IPS-18c (cell line): ENCODE results near the gene CD38.
"Not testable (repeated sequence)": the region's sequence is repeated elsewhere in the genome, so short reads cannot be mapped to it uniquely, and the experiment has no call there.

Source experiments
- H3K4me3 ChIP-seq: 2 replicates; pipeline ENCODE4 v1.7.0; 2013; ENCODE audit warnings: low read depth, mild to moderate bottlenecking, low read length, moderate library complexity; ENCODE audit not compliant: insufficient read depth
- H3K9me3 ChIP-seq: one replicate; pipeline ENCODE4 v1.6.1; 2013; ENCODE audit warnings: mild to moderate bottlenecking, low read length, moderate library complexity; ENCODE audit not compliant: control insufficient read depth, insufficient read depth

The CD38 gene

DNA sequence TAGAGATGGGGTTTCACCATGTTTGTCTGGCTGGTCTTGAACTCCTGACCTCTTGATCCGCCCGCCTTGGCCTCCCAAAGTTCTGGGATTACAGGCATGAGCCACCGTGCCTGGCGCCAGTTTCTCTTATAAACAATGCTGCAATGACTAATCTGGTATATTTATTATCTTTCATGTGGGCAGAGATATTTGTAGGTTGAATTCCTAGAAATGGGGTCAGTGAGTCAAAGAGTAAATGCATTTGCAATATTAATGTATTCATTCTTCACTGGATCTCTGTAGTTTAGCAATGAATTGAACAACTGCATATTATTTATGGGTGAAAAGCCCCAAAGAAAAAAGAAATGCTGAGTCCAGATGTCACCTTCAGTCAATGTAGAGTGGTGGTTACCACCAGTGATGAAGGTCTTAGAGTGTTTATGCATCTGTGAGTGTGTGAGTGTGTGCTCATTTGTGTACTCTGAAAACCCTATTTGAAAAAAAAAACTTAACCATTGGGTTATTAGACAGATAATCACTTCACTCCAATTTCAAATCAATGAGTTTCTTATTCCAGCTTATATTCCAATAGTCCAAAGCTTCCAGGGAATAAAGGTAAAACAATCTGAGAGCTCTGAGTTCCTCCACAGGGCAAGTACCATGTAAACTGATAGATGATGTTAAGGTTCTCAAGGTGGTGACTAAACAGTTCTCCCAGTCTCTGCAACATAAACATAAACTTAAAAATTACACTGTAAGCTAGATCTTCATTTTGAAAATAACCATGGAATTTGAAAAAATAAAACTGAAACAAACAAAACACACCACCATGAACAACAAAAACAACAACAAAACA lies 22.6 kb upstream of the CD38 start:
- no peaks in the 10 kb centered on the region for H3K9me3 ChIP-seq
- H3K4me3 ChIP-seq = no peak overlapping the region

DNA sequence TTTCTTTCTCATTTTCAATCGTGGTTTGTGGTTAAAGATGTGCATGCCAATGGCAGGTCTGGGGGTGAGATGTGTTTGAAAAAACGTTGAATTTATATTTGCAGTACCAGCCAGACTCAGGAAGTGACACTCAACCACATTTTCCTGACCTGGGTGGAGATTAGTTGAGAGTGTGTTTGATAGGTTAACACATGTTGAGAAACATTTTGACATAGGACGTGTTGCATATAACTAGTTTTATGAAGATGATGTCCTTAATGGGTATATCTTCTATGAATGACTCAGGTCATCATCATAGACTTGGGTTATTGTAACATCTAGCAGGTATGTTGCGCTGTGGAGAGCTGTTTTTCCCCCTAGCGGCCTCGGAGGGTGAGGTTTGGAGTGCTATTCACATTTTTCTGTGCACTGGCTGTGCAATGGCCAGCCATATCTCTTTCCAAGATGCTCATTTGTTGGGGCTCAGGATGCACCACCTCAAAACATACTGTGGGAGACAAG lies 21.7 kb upstream of the CD38 start:
- no peak overlapping the region for H3K4me3 ChIP-seq

DNA sequence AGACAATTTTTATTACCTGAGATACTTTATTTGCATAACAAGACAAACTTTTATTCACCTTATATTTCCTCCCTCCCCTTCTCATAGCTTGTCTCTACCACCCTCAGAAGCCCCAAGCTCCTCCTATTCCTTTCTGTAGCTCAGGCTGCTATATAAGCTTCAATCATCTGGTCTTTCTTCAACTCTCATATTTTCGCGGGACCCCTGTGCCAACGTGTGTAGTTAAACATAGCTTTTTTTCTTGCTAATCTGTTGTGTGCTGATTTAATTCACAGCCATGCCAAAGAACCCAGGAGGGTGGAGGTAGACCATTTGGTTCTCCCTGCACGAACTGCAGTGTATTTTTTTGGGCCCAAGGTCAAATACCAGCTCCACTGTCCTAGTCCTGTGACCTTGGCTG lies 21.1 kb upstream of the CD38 start:
- Histone ChIP-seq H3K9me3 (no peaks in the 10 kb centered on the region), H3K4me3 (no peak overlapping the region)

More for the DNA sequence above, 21.7 kb upstream of the CD38 start:
- no peaks in the 10 kb centered on the region for H3K9me3 ChIP-seq

DNA sequence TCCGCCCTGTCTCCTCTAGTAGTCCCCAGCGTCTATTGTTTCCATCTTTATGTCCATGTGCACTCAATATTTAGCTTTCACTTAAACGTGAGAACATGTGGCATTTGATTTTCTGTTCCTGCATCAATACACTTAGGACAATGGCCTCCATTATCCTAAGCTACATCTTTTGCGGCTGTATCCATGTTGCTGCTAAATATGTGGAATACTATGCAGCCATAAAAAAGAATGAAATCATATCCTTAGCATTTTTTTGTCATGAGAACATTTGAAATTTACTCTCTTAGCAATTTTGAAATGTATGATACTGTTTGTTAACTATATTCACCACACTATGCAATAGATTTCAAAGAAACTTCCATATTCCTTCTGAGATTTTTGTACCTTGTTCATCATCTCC lies 19.8 kb upstream of the CD38 start:
- H3K9me3 ChIP-seq = no peaks in the 10 kb centered on the region
- H3K4me3 ChIP-seq = no peak overlapping the region

DNA sequence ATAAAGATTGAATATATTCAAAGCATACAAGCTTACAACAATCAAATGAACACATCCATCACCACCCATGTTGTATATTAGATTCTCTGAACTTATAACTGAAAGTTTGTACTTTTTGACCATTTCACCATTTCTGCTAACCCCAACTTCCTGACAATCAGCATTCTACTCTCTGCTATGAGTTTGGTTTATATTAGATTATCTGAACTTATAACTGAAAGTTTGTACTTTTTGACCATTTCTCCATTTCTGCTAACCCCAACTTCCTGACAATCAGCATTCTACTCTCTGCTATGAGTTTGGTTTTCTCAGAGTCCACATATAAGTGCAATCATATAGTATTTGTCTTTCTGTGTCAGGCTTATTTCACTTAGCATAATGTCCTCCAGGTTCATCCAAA lies 15.7 kb upstream of the CD38 start:
- not testable (repeated sequence) for H3K9me3 ChIP-seq

DNA sequence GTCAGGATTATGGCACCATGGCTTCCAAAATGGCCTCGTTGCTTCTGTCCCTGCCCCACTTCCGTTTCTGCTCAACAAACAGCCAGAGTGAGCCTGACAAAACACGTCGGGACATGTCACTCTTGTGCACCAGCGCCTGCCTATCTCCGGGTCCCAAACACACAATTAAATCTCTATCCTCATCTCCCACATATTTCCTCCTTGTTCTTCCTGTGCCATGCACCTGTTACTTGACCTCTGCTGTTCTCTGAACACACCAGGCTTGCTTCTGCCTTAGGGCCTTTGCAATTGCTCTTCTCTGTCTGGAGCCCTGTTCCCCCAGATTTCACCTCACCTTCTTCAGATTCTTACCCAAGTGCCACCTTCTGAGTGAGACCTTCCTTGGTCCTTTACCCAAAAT lies 12.7 kb upstream of the CD38 start:
- Histone ChIP-seq H3K9me3 (no peaks in the 10 kb centered on the region), H3K4me3 (no peak overlapping the region)

More for the DNA sequence above, 15.7 kb upstream of the CD38 start:
- H3K4me3 ChIP-seq = not testable (repeated sequence)

DNA sequence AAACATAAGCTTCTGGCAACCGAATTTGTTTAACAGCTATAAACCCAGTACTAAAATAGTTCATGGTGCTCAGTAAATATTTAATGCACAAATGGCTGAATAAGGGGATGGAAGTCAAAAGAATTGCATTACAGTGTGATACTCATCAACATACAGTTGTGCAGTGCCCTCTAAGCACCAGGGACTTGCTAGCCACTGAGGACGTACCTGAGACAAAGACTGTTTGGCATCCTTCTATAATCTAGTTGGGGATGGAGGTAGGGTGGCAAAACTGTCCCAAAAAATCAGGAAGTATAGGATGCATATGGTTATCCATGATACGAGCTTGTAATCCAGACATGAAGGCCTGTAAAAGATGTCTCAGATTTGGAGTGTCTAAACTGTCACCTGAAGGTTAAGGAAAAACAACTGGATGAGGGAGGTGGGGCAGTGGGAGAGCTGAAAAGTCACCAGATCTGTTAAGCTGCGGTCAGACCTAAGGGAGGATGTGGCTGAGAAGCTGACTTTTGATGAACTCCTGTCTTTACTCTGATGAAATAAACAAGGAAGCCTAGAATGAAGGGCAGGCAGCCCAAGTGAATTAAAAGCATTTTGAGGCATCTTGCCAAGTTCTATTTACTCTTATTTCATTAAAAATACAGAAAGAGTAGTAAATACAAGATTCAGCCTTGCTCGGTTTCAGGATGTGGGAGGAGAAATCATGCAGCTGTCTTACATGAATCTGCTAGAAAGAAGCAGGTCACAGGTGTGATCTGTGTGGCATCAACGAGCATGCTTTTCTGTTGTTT lies 12.0 kb upstream of the CD38 start:
- Histone ChIP-seq H3K9me3 (no peaks in the 10 kb centered on the region), H3K4me3 (no peak overlapping the region)

DNA sequence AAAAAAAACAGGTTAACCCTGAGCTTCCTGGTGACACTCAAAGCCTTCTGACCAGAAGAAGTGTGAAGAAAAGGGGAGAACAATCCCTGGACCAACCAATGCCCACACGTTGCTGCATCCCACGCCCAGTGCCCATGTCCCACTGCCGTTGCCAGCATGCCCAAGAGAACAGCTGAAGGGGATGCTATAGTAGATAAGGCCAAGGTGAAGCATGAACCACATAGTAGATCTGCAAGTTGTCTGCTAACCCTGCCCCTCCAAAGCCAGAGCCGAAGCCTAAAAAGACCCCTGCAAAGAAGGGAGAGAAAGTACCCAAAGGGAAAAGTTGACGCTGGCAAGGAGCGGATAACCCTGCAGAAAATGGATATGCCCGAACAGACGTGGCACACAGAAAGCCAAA lies 11.3 kb upstream of the CD38 start:
- H3K4me3 ChIP-seq = no peak overlapping the region
- no peaks in the 10 kb centered on the region for H3K9me3 ChIP-seq

DNA sequence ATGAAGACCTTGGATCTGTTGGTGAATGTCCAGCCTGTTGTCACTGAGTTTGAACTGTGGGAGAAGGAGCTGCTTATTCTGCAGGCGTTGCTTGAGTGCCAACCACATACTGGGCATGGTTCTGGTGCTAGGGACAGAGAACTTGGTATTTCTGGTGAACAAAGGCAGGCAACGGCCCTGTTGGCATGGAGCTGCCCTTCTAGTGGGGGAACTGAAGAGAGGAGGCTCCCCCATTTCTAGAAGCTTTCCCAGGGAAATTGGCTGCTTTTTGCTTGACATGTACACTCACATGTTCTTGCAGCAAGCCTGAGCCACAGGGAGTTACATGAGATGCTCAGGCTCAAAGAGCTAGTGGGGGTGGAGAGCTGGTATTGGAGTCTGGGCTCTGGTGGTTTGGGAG lies 8.9 kb upstream of the CD38 start:
- Histone ChIP-seq H3K9me3 (no peaks in the 10 kb centered on the region), H3K4me3 (no peak overlapping the region)

DNA sequence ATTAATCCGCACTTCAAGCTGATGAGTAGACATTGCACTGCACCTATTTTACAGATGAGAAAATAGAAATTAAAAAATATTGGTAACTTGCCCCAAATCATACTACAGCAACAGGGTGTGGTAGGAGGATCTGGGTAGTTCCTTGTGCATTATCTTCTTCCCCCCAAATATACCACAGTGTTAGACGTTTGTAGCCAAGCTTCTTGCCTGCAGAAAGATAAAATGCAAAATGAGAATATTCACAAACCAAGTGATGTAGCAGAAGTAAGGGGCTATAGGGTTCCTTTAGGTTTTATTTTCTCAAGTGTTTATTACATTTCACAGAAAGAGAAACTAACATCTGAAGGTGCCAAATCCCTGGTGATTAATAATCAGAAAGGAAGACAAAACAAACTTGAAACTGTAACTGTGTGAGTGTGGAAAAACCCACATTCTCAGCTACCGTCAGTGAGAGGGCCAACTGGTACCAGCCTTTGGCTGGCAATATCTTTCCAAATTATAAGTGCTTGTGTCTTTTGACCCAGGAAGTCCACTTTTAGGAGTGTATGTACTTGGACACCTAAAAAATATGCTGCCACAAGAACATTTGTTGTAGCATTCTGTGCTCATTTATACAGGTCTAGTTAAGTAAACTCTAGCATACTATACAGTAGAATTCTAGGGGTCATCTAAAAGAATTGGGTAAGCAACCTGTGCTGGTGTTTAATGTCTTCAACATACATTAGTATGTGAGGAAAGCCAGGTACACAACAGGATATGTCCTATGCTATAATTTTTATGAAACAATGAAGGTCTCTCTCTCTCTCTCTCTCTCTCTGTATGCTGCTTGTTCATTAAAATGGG lies 6.7 kb upstream of the CD38 start:
- H3K9me3 ChIP-seq = no peaks in the 10 kb centered on the region
- H3K4me3 ChIP-seq = no peak overlapping the region

DNA sequence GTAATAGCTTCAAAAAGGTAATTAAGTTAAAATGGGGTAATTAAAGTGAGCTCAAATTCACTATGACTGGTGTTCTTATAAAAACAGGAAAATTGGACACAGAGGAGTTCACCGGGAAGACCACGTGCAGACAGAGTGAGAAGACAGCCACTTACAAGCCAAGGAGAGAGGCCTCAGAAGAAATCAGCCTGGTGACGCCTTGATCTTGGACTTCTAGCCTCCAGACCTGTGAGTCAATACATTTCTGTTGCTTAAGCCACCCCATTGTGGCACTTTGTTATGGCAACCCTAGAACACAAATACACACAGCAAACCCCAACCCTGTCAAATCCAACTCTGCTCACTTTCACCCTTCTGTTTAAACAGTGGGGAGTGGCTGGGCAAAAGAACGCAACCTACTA lies 4.1 kb upstream of the CD38 start:
- Histone ChIP-seq H3K4me3 (no peak overlapping the region), H3K9me3 (no peaks in the 10 kb centered on the region)

DNA sequence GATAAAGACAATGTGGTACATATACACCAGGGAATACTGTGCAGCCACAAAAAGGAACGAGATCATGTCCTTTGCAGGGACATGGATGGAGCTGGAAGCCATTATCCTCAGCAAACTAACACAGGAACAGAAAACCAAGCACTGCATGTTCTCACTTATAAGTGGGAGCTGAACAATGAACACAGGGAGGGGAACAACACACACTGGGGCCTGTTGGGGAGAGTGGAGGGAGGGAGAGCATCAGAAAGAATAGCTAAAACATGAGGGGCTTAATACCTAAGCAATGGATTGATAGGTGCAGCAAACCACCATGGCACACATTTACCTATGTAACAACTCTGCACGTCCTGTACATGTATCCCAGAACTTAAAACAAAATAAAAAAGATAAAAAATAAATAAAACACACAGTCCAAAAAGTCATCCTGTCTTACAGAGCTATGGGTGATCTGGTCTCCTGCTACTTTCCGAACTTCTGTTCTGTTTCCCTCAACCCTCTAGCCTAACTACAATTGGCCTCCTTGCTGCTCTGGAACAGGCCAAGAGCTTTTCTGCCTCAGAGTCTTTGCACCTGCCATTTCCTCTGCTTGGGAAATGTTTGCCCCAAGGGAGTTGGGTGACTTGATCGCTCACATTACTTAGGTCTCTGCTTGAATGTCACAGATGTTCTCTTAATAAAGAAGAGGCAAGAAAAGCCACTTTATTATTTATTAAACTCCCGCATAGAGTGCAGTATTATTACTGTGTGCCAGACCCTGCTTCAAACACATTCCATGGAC lies 1.1 kb upstream of the CD38 start:
- no peak overlapping the region for H3K4me3 ChIP-seq
- no peaks in the 10 kb centered on the region for H3K9me3 ChIP-seq

DNA sequence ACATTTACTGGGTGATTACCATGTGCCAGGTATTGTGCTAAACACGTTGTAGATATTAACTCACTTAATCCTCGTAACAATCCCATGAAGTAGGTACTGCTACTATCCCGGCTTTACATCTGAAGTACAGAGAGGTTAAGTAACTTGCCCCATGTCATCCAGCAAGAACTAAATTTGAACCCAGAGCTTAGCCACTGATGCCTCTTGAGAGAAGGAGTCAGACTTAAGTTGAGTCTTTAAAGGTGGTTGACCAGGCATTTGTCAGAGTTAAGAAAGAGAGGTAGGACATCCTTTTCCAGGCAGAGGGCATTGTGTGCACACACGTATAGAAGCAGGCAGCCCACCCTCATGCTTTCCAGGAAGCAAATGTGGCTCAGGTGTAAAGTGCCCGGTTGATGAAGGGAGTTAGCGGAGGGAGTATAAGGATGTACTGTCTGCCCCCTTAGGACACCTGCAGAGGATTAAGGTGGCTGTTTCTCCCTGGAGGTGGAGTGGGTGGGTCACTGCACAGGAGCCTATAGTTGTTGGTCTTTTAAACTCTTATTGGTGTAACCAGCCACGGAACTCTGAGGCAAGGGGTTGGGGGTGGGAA lies 335 bp upstream of the CD38 start:
- Histone ChIP-seq H3K4me3 (peak overlapping the region; percentile 57; the same call in 1 of the 2 replicates), H3K9me3 (no peaks in the 10 kb centered on the region)

DNA sequence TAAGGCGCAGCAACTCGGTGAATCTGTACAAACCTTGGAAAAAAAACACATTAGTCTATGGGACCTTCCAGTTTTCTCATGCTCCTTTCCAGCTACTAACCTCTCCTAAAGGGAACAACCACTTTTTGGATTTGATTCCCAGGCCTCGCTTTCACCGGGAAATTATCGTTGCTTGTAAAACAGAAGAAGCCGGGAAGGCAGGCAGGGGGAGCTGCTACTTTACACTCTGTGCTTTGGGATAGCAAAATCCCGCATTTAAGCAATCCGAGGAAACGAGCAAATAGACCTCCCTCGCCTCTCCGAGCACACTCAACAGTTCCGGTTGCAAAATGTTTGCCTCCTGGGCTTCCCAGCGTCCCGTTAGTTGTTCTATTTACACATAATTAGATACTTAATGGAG lies 1.2 kb downstream of the CD38 start:
- Histone ChIP-seq H3K4me3 (peak overlapping the region; percentile 57; the same call in 1 of the 2 replicates), H3K9me3 (no peaks in the 10 kb centered on the region)

DNA sequence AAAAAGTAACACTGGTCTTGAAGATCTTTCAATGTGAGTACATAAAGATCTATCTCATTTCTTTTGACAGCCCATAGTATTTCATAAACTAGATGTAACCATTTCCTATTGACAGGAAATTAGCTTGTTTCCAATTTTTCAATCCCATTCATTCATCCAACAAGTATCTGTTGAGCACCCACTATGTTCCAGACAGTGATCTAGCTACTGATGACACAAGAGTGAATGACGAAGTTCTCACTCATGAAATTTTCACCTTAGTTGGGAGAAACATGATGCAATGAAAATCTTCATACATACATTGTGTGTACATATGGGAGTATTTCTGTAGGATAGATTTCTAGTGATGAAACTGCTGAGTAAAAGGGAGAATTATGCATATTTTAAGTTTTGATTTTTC lies 1.7 kb downstream of the CD38 start:
- Histone ChIP-seq H3K9me3 (no peaks in the 10 kb centered on the region), H3K4me3 (no peak overlapping the region)

DNA sequence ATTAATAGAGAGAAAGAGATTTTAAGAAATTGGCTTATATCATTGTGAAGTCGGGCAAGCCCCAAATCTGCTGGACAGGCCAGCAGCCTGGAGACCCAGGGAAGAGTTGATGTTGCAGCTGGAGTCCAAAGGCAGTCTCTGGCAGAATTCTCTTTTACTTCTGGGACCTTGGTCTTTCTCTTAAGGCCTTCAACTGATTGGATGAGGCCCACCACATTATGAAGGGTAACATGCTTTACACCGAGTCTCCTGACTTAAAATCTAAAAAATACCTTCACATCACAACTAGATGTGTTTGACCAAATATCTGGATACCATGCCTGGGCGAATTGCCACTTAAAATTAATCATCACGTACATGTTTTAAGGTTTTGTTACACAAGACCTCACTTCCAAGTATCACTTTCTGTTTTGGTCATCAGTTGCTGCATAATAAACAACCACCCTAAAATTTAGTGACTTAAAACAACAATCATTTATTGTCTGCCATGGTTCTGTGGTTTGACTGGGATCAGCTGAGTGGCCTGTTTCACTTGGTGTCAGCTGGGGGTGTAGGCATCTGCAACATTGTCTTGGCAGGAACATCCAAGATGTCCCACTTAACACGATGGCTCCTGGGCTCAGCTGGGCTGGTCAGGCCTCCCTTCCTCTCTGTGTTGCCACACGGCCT lies 3.4 kb downstream of the CD38 start:
- no peak overlapping the region for H3K4me3 ChIP-seq
- no peaks in the 10 kb centered on the region for H3K9me3 ChIP-seq
